ENCODE measurements around the gene PLCB1.

GRCh38 chr20:8801686-8802085 lies 669.6 kb downstream of the PLCB1 start:
- TF ChIP-seq CTCF (IDR thresholded peaks at IDR 0.05; ENCODE audit: low read length) = no peak
- no peak for TF ChIP-seq EZH2 (IDR thresholded peaks at IDR 0.05; ENCODE audit: borderline replicate concordance, low read length)
